Stomach (tissue), 4 donors: Measurements from ENCODE around the gene STAB1.

Source experiments
- CTCF ChIP-seq, 7 experiments: fragments of 450-650 bp in 4 of 7; fragments of 200-600 bp in 3 of 7; sonication (generic) in 3 of 7; IDR thresholded peaks; one replicate each; pipeline ENCODE4 v1.5.1; 2016 to 2019; ENCODE audit warnings: antibody characterized with exemption in 7 of 7, control low read depth in 2 of 7, mild to moderate bottlenecking in 1 of 7
- POLR2A ChIP-seq, 4 donors: fragments of 450-650 bp; IDR thresholded peaks; one replicate each; pipeline ENCODE4 v1.6.1; 2016; ENCODE audit warnings: antibody characterized with exemption in 4 of 4, control low read depth in 2 of 4, mild to moderate bottlenecking in 1 of 4, moderate library complexity in 1 of 4

- TF ChIP-seq CTCF (IDR thresholded peaks at IDR 0.05), result no peak
- TF ChIP-seq POLR2A (IDR thresholded peaks at IDR 0.05), result no peak
These were observed 29.9 kb downstream of the STAB1 start for GRCh38 chr3:52524752-52525679.
